ENCODE data around the gene PTPRU. TPM values are rescaled to one million over a fixed set of nuclear protein-coding genes. Genes with fewer than 3 reads are reported as not detected.

Gene PTPRU
- total RNA-seq, 4 donors from 2014 or later, result 12.3 to 19.9 (median 15.9) TPM

GRCh38 chr1:29197590-29197924, 38.8 kb upstream of the PTPRU start:
- ATAC-seq (ENCODE audit: low FRiP score) (no peak), DNase-seq (ENCODE audit: low spot score) (no peak)
- no peak for TF ChIP-seq CTCF (IDR thresholded peaks at IDR 0.05)

- no peak for DNase-seq (ENCODE audit: low spot score)
- no peak for ATAC-seq (ENCODE audit: low FRiP score)
- no peak for TF ChIP-seq CTCF (IDR thresholded peaks at IDR 0.05)
Observed at GRCh38 chr1:29197993-29198392, 38.3 kb upstream of the PTPRU start.

DNA sequence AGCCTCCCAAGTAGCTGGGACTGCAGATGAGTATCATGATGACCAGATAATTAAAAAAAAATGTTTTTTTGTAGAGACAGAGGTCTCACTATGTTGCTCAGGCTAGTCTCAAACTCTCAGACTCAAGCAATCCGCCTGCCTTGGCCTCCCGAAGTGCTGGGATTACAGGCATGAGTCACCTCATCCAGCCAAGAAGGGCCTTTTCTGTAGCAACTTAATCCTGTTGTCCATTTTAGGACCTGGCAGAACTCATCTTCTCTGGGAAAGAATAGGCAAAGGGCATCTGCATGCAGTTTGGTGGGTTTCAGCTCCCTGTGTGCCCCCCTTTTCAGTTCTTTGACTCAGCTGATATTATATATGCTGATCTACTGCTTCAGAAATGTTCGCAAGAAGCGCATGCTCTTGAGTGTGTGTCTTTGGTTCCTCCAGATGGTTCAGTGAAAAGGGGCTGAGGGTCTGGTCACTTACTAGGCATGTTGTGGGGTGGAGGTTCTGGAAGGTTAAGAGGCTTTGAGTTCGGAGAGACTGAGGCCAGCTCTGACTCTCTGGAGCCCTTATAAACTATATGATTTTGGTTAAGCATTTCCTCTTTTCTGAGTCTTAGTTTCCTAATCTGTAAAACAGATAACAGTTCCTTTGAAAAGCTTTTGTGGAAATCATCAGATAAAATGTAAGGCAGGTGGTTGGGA, 35.3 kb upstream of the PTPRU start:
- ATAC-seq (ENCODE audit: low FRiP score) (no peak), DNase-seq (ENCODE audit: low spot score) (no peak)
- no peak for TF ChIP-seq CTCF (IDR thresholded peaks at IDR 0.05)

GRCh38 chr1:29201595-29202051, 34.7 kb upstream of the PTPRU start:
- DNase-seq (ENCODE audit: low spot score), result no peak
- TF ChIP-seq CTCF (IDR thresholded peaks at IDR 0.05), result no peak
- no peak for ATAC-seq (ENCODE audit: low FRiP score)

DNA sequence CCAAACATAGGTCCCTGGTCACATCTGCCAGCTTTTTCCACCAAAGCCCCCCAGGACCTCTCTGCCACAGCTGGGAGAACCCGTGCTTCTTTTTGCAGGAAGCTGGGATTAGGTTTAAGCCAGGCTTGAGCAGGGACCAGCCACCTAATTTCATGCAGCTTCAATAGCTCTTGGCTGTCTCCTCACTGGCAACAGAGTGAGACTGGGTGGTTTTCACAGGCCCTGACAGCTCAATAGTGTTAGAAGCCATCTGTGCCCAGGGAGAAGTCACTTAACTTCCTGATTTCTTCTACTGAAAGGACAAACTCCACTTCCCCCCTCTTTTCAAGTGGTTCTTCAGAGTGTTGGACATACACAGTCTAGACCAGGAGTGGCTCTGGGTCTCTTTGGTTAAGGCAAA, 34.3 kb upstream of the PTPRU start:
- TF ChIP-seq CTCF (IDR thresholded peaks at IDR 0.05), result no peak
- DNase-seq (ENCODE audit: low spot score) (no peak), ATAC-seq (ENCODE audit: low FRiP score) (no peak)

GRCh38 chr1:29202584-29203340, 33.6 kb upstream of the PTPRU start:
- peak; percentile 100 for DNase-seq (ENCODE audit: low spot score)
- peak in 2 of 3 donors; percentile 67 to 76 for TF ChIP-seq CTCF (IDR thresholded peaks at IDR 0.05)
- peak; percentile 97 for ATAC-seq (ENCODE audit: low FRiP score)

DNA sequence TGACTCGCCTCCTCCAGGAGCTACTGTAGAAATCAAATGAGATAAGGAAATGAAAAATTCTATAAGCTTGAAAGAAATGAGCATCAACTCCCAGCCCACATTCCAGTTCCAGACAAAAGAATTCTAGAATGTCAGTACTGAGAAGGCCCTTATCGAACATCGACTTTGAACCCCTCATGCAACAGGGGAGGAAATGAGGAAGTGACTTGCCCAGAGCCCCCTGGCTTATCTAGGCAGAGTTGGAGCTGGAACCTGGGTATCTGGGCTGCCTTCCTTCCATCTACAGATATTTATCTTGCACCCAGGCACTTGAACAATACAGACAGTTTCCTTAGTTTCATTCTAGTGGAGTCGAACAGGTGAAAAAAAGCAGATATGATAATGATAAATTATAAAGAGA, 27.9 kb upstream of the PTPRU start:
- DNase-seq (ENCODE audit: low spot score) (no peak), ATAC-seq (ENCODE audit: low FRiP score) (no peak)
- no peak for TF ChIP-seq CTCF (IDR thresholded peaks at IDR 0.05)
